ENCODE results near the gene ETV1.
"Not testable (repeated sequence)": the region's sequence is repeated elsewhere in the genome, so short reads cannot be mapped to it uniquely, and the experiment has no call there.

DNA sequence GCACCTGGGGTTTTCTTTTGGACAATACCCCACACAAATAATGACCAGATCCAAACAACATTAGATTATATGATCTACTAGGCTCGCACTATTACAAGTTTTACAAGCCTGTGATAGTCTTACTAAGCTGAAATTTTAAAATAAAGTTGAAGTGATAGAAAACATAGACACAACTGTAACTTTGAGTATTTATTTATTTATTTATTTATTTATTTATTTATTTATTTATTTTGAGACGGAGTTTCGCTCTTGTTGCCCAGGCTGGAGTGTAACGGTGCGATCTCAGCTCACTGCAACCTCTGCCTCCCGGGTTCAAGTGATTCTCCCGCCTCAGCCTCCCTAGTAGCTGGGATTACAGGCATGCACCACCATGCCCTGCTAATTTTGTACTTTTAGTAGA, 72.4 kb downstream of the ETV1 start:
- TF ChIP-seq, protein P1, sequence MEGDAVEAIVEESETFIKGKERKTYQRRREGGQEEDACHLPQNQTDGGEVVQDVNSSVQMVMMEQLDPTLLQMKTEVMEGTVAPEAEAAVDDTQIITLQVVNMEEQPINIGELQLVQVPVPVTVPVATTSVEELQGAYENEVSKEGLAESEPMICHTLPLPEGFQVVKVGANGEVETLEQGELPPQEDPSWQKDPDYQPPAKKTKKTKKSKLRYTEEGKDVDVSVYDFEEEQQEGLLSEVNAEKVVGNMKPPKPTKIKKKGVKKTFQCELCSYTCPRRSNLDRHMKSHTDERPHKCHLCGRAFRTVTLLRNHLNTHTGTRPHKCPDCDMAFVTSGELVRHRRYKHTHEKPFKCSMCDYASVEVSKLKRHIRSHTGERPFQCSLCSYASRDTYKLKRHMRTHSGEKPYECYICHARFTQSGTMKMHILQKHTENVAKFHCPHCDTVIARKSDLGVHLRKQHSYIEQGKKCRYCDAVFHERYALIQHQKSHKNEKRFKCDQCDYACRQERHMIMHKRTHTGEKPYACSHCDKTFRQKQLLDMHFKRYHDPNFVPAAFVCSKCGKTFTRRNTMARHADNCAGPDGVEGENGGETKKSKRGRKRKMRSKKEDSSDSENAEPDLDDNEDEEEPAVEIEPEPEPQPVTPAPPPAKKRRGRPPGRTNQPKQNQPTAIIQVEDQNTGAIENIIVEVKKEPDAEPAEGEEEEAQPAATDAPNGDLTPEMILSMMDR (IDR thresholded peaks at IDR 0.05) = not testable (repeated sequence)
- TF ChIP-seq POLR2A (IDR thresholded peaks at IDR 0.05) = not testable (repeated sequence)
